ENCODE data around the gene TESMIN. TPM values are rescaled to one million over a fixed set of nuclear protein-coding genes. Genes with fewer than 3 reads are reported as not detected.

TESMIN gene
- total RNA-seq, 1 experiment from 2014 or later: 8.9 TPM

GRCh38 chr11:68690671-68691401, 60.5 kb downstream of the TESMIN start:
- in situ Hi-C loops (cut with HindIII; ENCODE audit: low pct_unique_long_range_greater_than_20kb, low sequenced_read_pairs): loop anchor here (10.0 kb wide), 1 partner anchor 46 kb away; no protein-coding TSS in a partner anchor
- DNase-seq (ENCODE audit: low read depth): no peak

- no peak for DNase-seq (ENCODE audit: low read depth)
- in situ Hi-C loops (cut with HindIII; ENCODE audit: low pct_unique_long_range_greater_than_20kb, low sequenced_read_pairs): loop anchor here (10.0 kb wide), 1 partner anchor 45 kb away; no protein-coding TSS in a partner anchor
These were observed 61.3 kb downstream of the TESMIN start for GRCh38 chr11:68689737-68690625.

GRCh38 chr11:68688881-68689280, 62.4 kb downstream of the TESMIN start:
- in situ Hi-C loops (cut with HindIII; ENCODE audit: low pct_unique_long_range_greater_than_20kb, low sequenced_read_pairs): no loop called here
- no peak for DNase-seq (ENCODE audit: low read depth)

- in situ Hi-C loops (cut with HindIII; ENCODE audit: low pct_unique_long_range_greater_than_20kb, low sequenced_read_pairs): no loop called here
- no peak for DNase-seq (ENCODE audit: low read depth)
These were observed 63.3 kb downstream of the TESMIN start for GRCh38 chr11:68687986-68688385.

- in situ Hi-C loops (cut with HindIII; ENCODE audit: low pct_unique_long_range_greater_than_20kb, low sequenced_read_pairs): no loop called here
- DNase-seq (ENCODE audit: low read depth): no peak
These were observed 64.0 kb downstream of the TESMIN start for GRCh38 chr11:68687311-68687710.

GRCh38 chr11:68686486-68686885, 64.8 kb downstream of the TESMIN start:
- in situ Hi-C loops (cut with HindIII; ENCODE audit: low pct_unique_long_range_greater_than_20kb, low sequenced_read_pairs): no loop called here
- no peak for DNase-seq (ENCODE audit: low read depth)

- DNase-seq (ENCODE audit: low read depth): no peak
- in situ Hi-C loops (cut with HindIII; ENCODE audit: low pct_unique_long_range_greater_than_20kb, low sequenced_read_pairs): no loop called here
These were observed 65.5 kb downstream of the TESMIN start for GRCh38 chr11:68685656-68686380.

- DNase-seq (ENCODE audit: low read depth): no peak
- in situ Hi-C loops (cut with HindIII; ENCODE audit: low pct_unique_long_range_greater_than_20kb, low sequenced_read_pairs): no loop called here
These were observed 66.6 kb downstream of the TESMIN start, which contains the start of gene GAL for GRCh38 chr11:68684385-68685356. Gene GAL, plus strand, starts transcription at chr11:68684544. Its CDS starts 380 bp downstream, at chr11:68684924.

- no peak for DNase-seq (ENCODE audit: low read depth)
These were observed 67.6 kb downstream of the TESMIN start for GRCh38 chr11:68683536-68684384.

GRCh38 chr11:68683121-68683520, 68.2 kb downstream of the TESMIN start:
- DNase-seq (ENCODE audit: low read depth): no peak
- in situ Hi-C loops (cut with HindIII; ENCODE audit: low pct_unique_long_range_greater_than_20kb, low sequenced_read_pairs): no loop called here

More at GRCh38 chr11:68683536-68684384, 67.6 kb downstream of the TESMIN start:
- in situ Hi-C loops (cut with HindIII; ENCODE audit: low pct_unique_long_range_greater_than_20kb, low sequenced_read_pairs): no loop called here

- in situ Hi-C loops (cut with HindIII; ENCODE audit: low pct_unique_long_range_greater_than_20kb, low sequenced_read_pairs): no loop called here
- DNase-seq (ENCODE audit: low read depth): no peak
These were observed 68.8 kb downstream of the TESMIN start for GRCh38 chr11:68682531-68682961.

- in situ Hi-C loops (cut with HindIII; ENCODE audit: low pct_unique_long_range_greater_than_20kb, low sequenced_read_pairs): no loop called here
- DNase-seq (ENCODE audit: low read depth): no peak
These were observed 70.6 kb downstream of the TESMIN start for GRCh38 chr11:68680541-68681231.

GRCh38 chr11:68678031-68678441, 73.3 kb downstream of the TESMIN start:
- in situ Hi-C loops (cut with HindIII; ENCODE audit: low pct_unique_long_range_greater_than_20kb, low sequenced_read_pairs): no loop called here
- peak; percentile 1 for DNase-seq (ENCODE audit: low read depth)

- peak; percentile 86 for DNase-seq (ENCODE audit: low read depth)
- in situ Hi-C loops (cut with HindIII; ENCODE audit: low pct_unique_long_range_greater_than_20kb, low sequenced_read_pairs): no loop called here
These were observed 73.9 kb downstream of the TESMIN start for GRCh38 chr11:68677432-68677831.

GRCh38 chr11:68674461-68674860, 76.9 kb downstream of the TESMIN start:
- in situ Hi-C loops (cut with HindIII; ENCODE audit: low pct_unique_long_range_greater_than_20kb, low sequenced_read_pairs): no loop called here
- no peak for DNase-seq (ENCODE audit: low read depth)

- no peak for DNase-seq (ENCODE audit: low read depth)
- in situ Hi-C loops (cut with HindIII; ENCODE audit: low pct_unique_long_range_greater_than_20kb, low sequenced_read_pairs): no loop called here
These were observed 77.3 kb downstream of the TESMIN start for GRCh38 chr11:68673991-68674390.

Data from Caki2 (cell line).